Hematopoietic multipotent progenitor cell treated with erythropoietin and hydrocortisone succinate and interleukin-3 and kit ligand, for 15 days (in vitro differentiated cells): Measurements from ENCODE around the gene TLR7.

Experiments
- DNase-seq: peaks from one replicate; pipeline ENCODE4 v3.0.0-alpha.2; 2015; ENCODE audit warnings: low spot score

The TLR7 gene

DNA sequence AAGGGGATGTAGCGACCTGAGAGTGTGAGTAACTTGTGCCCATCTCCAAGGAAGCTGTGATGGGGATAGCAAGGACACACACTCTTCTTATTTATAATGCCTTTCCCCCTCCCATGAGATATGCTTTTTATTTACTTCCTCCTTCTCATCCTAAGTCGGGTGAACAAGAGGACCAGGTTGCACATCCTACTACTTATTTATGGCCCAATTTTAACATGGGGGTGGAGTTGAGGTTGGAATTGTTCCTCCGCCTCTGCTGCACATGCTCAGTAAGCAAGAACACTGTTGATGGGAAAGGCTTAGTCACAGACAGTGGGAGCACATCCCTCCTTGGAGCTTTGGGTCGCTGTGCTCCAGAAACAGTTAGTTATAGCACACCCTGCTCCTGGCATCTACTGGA, 24.3 kb downstream of the TLR7 start:
- no peak for DNase-seq

- DNase-seq, result no peak
Observed at GRCh38 chrX:12891915-12892506, 25.1 kb downstream of the TLR7 start.

DNA sequence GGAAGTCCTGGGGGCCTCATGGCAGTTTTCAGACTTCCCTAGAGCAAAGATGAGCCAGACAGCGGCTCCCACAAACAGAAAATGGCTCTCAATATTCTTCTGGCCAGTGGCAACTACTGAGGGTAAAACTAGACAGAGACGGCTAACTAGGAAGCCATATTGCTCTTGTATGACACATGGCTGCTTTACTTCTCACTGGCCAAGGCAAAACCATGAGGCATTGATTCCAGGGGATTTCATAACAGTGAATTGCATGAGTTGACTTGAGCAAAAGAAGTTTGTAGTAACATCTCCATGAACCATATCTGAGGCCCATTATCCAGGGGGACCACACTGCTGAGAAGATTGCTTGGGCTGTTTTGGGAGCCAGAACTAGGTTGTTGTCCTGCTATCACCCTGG, 25.8 kb downstream of the TLR7 start:
- no peak for DNase-seq

- no peak for DNase-seq
Observed at GRCh38 chrX:12894074-12895030, 27.5 kb downstream of the TLR7 start.

DNA sequence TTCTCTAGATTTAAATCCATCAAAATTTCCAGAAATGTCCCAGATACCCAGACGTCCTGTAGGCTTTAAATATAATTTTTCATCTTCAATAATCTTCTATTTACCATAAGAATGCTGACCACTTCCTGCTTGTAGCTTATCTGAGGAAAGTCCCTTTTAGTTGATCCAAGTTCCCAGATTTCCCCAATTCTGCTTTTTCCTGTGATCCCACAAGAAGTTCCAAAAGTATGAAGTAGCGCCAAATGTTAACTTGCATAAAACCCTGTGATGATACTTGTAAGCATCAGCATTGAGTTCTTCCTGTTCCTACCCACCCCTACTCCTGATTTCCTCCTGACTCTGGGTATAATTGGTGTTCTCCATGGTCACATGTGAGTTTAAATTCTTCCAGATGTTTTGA, 29.0 kb downstream of the TLR7 start:
- DNase-seq, result no peak

GRCh38 chrX:12896935-12897334, 30.1 kb downstream of the TLR7 start:
- DNase-seq, result no peak

GRCh38 chrX:12898073-12898472, 31.2 kb downstream of the TLR7 start:
- no peak for DNase-seq

DNA sequence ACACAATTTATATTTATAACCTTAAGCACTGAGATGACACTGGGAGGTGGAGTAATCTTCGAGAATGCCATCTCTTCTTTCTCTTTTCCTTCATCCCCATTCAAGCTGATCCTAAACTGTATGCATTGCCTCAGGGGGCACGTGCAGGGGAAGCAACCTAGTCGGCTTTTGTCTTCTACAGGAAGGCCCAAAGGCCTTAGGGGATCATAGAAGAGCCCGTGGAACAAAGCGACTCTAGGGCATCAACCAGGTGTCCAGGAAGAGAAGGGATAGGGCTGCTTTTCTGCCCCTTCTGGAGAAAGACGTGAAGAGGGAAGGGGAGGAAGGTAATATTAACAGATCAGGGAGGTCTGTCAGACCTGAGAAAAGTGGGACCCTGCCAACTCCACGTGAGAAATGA, 32.6 kb downstream of the TLR7 start:
- no peak for DNase-seq

DNA sequence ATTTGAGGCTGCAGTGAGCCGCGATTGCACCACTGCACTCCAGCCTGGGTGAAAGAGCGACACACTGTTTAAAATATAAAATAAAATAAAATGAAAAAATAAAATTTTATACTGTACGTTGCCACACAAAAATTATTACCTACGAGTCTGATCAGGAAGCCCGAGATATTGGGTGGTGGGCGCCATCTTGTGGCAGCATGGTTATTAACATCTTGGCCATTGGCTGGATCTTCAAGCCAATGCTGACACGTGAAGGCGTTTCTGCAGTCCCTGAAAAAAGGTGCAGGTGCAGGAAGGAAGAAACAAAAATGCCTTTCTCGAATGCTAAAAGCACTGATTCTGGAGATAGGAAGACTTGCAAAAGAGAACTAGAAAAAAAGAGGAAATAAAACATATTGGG, 34.6 kb downstream of the TLR7 start:
- peak; percentile 39 for DNase-seq

GRCh38 chrX:12903646-12904045, 36.8 kb downstream of the TLR7 start:
- no peak for DNase-seq

DNA sequence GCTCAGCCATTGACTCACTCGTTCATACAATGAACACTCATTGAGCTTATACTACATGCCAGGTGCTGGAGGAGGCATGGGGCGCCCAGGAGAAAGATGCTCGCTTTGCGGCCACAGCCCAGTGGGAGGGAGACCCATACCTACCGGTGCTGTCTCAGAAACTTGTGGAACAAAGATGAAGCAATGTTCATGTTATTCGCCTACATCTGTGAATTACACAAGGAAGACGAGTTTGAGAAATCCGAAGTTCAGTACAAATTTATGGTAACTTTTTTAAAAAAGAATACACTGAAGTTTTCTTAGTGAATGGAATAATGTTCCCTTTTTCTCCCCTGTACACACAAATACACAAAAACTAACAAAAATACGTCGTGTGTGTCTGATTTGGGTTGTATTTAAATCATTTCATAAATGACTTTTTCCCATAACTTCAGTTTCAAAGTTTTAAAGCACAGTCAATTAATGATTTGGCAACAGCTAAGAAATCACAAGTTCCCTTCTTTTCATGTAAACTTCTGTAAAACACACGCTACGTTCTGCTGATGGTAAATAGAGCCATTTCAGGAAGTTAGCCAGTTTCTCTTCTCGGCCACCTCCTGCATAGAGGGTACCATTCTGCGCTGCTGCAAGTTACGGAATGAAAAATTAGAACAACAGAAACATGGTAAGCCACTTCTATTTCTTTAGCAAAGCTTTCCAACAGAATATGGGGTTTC, 39.3 kb downstream of the TLR7 start, which contains the start of gene TLR8:
Gene TLR8 (plus strand): TSS at position 575 of the 716 bp plus-strand sequence. CDS start 87 bp downstream, at position 662.
- no peak for DNase-seq

DNA sequence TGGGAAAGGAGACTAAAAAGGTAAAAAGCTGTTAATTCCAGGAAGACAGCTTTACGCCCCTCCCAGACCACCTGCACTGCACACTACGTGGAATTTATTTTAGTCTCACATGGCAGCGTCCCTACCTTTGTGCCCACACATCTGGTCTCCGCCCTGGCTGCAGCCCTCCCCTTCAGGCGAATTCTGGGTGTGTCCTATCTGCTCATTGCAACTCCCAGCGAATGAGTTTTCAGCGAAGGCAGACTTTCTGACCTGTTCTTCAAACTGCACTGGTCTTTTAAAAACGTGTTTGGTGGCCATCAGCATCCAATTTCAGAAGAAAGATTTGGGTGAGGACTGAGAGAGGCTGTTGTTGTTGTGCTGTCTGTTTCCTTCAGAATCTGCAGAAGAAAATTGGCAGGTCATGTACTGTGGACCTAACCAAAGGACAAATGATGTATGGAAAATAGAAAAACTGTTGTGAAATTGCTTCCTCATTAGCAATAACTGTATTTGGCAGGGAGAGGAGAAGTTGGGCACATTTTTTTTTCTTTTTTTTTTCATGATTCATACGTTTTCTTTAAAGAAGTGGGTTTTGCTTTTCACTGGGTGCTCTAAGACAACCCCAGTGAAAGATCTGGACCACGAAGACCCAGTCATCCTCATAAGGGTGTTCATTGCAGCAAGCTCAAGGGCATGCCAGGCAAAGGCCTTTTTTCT, 43.7 kb downstream of the TLR7 start:
- DNase-seq, result no peak

GRCh38 chrX:12911122-12911470, 44.2 kb downstream of the TLR7 start:
- no peak for DNase-seq

- no peak for DNase-seq
Observed at GRCh38 chrX:12912791-12913482, 46.1 kb downstream of the TLR7 start.

GRCh38 chrX:12917753-12918152, 50.9 kb downstream of the TLR7 start:
- no peak for DNase-seq

DNA sequence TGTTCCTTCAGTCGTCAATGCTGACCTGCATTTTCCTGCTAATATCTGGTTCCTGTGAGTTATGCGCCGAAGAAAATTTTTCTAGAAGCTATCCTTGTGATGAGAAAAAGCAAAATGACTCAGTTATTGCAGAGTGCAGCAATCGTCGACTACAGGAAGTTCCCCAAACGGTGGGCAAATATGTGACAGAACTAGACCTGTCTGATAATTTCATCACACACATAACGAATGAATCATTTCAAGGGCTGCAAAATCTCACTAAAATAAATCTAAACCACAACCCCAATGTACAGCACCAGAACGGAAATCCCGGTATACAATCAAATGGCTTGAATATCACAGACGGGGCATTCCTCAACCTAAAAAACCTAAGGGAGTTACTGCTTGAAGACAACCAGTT, 52.2 kb downstream of the TLR7 start:
- no peak for DNase-seq

- DNase-seq, result no peak
Observed at GRCh38 chrX:12919620-12920019, 52.7 kb downstream of the TLR7 start.

DNA sequence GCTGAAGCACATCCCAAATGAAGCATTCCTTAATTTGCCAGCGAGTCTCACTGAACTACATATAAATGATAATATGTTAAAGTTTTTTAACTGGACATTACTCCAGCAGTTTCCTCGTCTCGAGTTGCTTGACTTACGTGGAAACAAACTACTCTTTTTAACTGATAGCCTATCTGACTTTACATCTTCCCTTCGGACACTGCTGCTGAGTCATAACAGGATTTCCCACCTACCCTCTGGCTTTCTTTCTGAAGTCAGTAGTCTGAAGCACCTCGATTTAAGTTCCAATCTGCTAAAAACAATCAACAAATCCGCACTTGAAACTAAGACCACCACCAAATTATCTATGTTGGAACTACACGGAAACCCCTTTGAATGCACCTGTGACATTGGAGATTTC, 54.1 kb downstream of the TLR7 start:
- no peak for DNase-seq

GRCh38 chrX:12921886-12922598, 55.2 kb downstream of the TLR7 start:
- no peak for DNase-seq

DNA sequence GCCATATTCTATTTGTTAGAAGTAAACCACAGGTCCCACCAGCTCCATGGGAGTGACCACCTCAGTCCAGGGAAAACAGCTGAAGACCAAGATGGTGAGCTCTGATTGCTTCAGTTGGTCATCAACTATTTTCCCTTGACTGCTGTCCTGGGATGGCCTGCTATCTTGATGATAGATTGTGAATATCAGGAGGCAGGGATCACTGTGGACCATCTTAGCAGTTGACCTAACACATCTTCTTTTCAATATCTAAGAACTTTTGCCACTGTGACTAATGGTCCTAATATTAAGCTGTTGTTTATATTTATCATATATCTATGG, 55.7 kb downstream of the TLR7 start:
- no peak for DNase-seq

DNA sequence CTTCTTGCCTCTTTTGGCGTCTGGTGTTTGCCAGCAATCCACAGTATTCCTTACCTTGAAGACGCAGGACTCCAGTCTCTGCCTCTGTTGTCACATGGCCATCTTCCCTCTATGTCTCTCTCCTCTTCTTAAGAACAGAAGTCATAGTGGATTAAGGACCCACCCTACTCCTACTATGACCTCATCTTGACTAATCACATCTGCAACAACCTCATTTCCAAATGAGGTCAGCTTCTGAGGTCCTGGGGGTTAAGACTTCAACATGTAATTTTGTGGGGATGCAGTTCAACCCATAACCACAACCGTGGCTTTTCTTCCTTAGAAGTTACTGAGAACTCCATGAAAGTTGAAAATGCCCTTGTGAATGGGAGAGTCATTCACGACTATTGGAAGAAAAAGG, 62.8 kb downstream of the TLR7 start:
- no peak for DNase-seq
